GM21723 (cell line): ENCODE results near the gene C2orf81.

Experiments used
- ATAC-seq: cut with Tn5 transposase; IDR thresholded peaks from one replicate; pipeline ENCODE4 v1.9.1; 2021; ENCODE audit warnings: mild to moderate bottlenecking, moderate library complexity; ENCODE audit not compliant: unreplicated experiment

The C2orf81 gene

GRCh38 chr2:74391580-74392448 lies 29.6 kb downstream of the C2orf81 start:
- ATAC-seq: peak; percentile 70

- ATAC-seq: no peak
Observed at GRCh38 chr2:74391209-74391579, 30.2 kb downstream of the C2orf81 start.

- no peak for ATAC-seq
Observed at GRCh38 chr2:74390606-74391005, 30.8 kb downstream of the C2orf81 start.

GRCh38 chr2:74387346-74387745 lies 34.1 kb downstream of the C2orf81 start:
- no peak for ATAC-seq

GRCh38 chr2:74385396-74385795 lies 36.0 kb downstream of the C2orf81 start:
- ATAC-seq: no peak

GRCh38 chr2:74384051-74384450 lies 37.4 kb downstream of the C2orf81 start:
- ATAC-seq: no peak

- no peak for ATAC-seq
Observed at GRCh38 chr2:74383254-74383653, 38.2 kb downstream of the C2orf81 start.

- ATAC-seq: no peak
Observed at GRCh38 chr2:74381751-74382150, 39.7 kb downstream of the C2orf81 start.

GRCh38 chr2:74379851-74380789 lies 41.3 kb downstream of the C2orf81 start, which contains the start of gene DCTN1:
DCTN1 (minus strand) TSS chr2:74380311; CDS start chr2:74380037, 274 bp downstream.
- peak; percentile 57 for ATAC-seq

GRCh38 chr2:74378007-74378406 lies 43.4 kb downstream of the C2orf81 start:
- no peak for ATAC-seq

- ATAC-seq: no peak
Observed at GRCh38 chr2:74375838-74376237, 45.6 kb downstream of the C2orf81 start.

- no peak for ATAC-seq
Observed at GRCh38 chr2:74374509-74375205, 46.8 kb downstream of the C2orf81 start.

- no peak for ATAC-seq
Observed at GRCh38 chr2:74373985-74374384, 47.4 kb downstream of the C2orf81 start.

- no peak for ATAC-seq
Observed at GRCh38 chr2:74373221-74373676, 48.2 kb downstream of the C2orf81 start.

GRCh38 chr2:74372674-74373073 lies 48.7 kb downstream of the C2orf81 start:
- ATAC-seq: no peak

GRCh38 chr2:74371421-74371820 lies 50.0 kb downstream of the C2orf81 start:
- ATAC-seq: no peak

GRCh38 chr2:74369976-74370375 lies 51.4 kb downstream of the C2orf81 start:
- ATAC-seq: no peak

GRCh38 chr2:74368499-74368898 lies 52.9 kb downstream of the C2orf81 start:
- no peak for ATAC-seq

- no peak for ATAC-seq
Observed at GRCh38 chr2:74367789-74368188, 53.6 kb downstream of the C2orf81 start.

GRCh38 chr2:74366036-74366435 lies 55.4 kb downstream of the C2orf81 start:
- no peak for ATAC-seq
